Stomach (tissue), 4 donors: ENCODE results near the gene DIP2A.

ENCODE experiments used
- CTCF ChIP-seq, 7 experiments: fragments of 450-650 bp in 4 of 7; fragments of 200-600 bp in 3 of 7; sonication (generic) in 3 of 7; IDR thresholded peaks; one replicate each; pipeline ENCODE4 v1.5.1; 2016 to 2019; ENCODE audit warnings: antibody characterized with exemption in 7 of 7, control low read depth in 2 of 7, mild to moderate bottlenecking in 1 of 7
- EP300 ChIP-seq: sonication (generic); formaldehyde crosslinking; IDR thresholded peaks from one replicate; pipeline ENCODE4 v1.6.1; 2017; ENCODE audit warnings: antibody characterized with exemption
- POLR2A ChIP-seq, 4 donors: fragments of 450-650 bp; IDR thresholded peaks; one replicate each; pipeline ENCODE4 v1.6.1; 2016; ENCODE audit warnings: antibody characterized with exemption in 4 of 4, control low read depth in 2 of 4, mild to moderate bottlenecking in 1 of 4, moderate library complexity in 1 of 4
- POLR2AphosphoS5 ChIP-seq, 3 donors: sonication (generic); formaldehyde crosslinking; IDR thresholded peaks; one replicate each; pipeline ENCODE4 v1.6.1; 2016; ENCODE audit warnings: antibody characterized with exemption in 3 of 3

GRCh38 chr21:46469275-46469674, 10.6 kb downstream of the DIP2A start:
- TF ChIP-seq CTCF (IDR thresholded peaks at IDR 0.05) (no peak), POLR2A (IDR thresholded peaks at IDR 0.05) (no peak), EP300 (no peak), POLR2AphosphoS5 (IDR thresholded peaks at IDR 0.05) (no peak)
